Liver (tissue), 3 donors: ENCODE data around the gene LBP.

Experiments
- FOXA1 ChIP-seq: IDR thresholded peaks from 2 replicates; pipeline ENCODE4 v1.6.1; 2016; ENCODE audit warnings: antibody characterized with exemption
- GABPA ChIP-seq, 2 donors: IDR thresholded peaks in 1 of 2; conservative IDR thresholded peaks in 1 of 2; 2 replicates each; pipeline ENCODE4 v1.6.1; 2016; ENCODE audit warnings: antibody characterized with exemption in 2 of 2, mild to moderate bottlenecking in 1 of 2, moderate library complexity in 1 of 2
- HNF4G ChIP-seq: IDR thresholded peaks from 2 replicates; pipeline ENCODE4 v1.6.1; 2016; ENCODE audit warnings: antibody characterized with exemption
- JUND ChIP-seq, 2 donors: IDR thresholded peaks; 2 replicates each; pipeline ENCODE4 v1.6.1; 2016; ENCODE audit warnings: antibody characterized with exemption in 2 of 2
- RAD21 ChIP-seq, 2 donors: IDR thresholded peaks; 2 replicates each; pipeline ENCODE4 v1.6.1; 2016; ENCODE audit warnings: antibody characterized with exemption in 2 of 2, mild to moderate bottlenecking in 2 of 2
- RXRA ChIP-seq, 2 donors: IDR thresholded peaks; 2 replicates each; pipeline ENCODE4 v1.6.1; 2017 to 2018; ENCODE audit warnings: antibody characterized with exemption in 2 of 2, mild to moderate bottlenecking in 1 of 2
- SP1 ChIP-seq: IDR thresholded peaks from 2 replicates; pipeline ENCODE4 v1.6.1; 2018; ENCODE audit warnings: antibody characterized with exemption, mild to moderate bottlenecking
- TAF1 ChIP-seq: conservative IDR thresholded peaks from 2 replicates; pipeline ENCODE4 v1.6.1; 2016; ENCODE audit warnings: antibody characterized with exemption, mild to moderate bottlenecking
- YY1 ChIP-seq: IDR thresholded peaks from 2 replicates; pipeline ENCODE4 v1.6.1; 2016; ENCODE audit warnings: antibody characterized with exemption, mild to moderate bottlenecking
- TF ChIP-seq, protein P1 (sequence below): fragments of 150-350 bp; IDR thresholded peaks from 2 replicates; pipeline ENCODE4 v1.5.1; 2017; ENCODE audit warnings: improper control_type of control experiment, low read depth, low read length; ENCODE audit not compliant: missing input control
- TF ChIP-seq, protein P2 (sequence below): IDR thresholded peaks from 2 replicates; pipeline ENCODE4 v1.6.1; 2016; ENCODE audit warnings: antibody characterized with exemption
- TF ChIP-seq, protein P3 (sequence below): IDR thresholded peaks from 2 replicates; pipeline ENCODE4 v1.6.1; 2016; ENCODE audit warnings: antibody characterized with exemption
- TF ChIP-seq, protein P4 (sequence below): IDR thresholded peaks from 2 replicates; pipeline ENCODE4 v1.6.1; 2016; ENCODE audit warnings: antibody characterized with exemption
- donor health status: healthy.
- donor health status: healthy.

DNA sequence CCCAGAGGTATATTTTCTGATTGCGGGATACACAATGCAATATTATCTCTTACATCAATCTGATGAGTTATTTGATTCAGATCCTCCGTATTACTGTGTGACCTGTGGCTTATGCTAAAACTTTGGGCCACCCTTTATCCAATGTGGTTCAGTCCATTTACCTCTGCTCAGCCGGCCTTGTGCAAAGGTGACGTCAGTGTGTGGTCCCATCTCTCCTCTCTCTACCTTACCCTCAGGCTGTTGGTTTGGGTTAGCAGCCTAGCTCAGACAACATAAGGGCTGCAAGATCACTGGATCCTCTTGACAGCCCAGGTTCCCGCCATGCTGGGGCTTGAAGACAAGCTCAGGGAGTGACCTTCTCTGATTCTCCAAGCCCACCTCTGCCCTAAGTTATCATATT is 55.8 kb downstream of the LBP start:
- TF ChIP-seq, protein P1, sequence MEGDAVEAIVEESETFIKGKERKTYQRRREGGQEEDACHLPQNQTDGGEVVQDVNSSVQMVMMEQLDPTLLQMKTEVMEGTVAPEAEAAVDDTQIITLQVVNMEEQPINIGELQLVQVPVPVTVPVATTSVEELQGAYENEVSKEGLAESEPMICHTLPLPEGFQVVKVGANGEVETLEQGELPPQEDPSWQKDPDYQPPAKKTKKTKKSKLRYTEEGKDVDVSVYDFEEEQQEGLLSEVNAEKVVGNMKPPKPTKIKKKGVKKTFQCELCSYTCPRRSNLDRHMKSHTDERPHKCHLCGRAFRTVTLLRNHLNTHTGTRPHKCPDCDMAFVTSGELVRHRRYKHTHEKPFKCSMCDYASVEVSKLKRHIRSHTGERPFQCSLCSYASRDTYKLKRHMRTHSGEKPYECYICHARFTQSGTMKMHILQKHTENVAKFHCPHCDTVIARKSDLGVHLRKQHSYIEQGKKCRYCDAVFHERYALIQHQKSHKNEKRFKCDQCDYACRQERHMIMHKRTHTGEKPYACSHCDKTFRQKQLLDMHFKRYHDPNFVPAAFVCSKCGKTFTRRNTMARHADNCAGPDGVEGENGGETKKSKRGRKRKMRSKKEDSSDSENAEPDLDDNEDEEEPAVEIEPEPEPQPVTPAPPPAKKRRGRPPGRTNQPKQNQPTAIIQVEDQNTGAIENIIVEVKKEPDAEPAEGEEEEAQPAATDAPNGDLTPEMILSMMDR: no peak
- TF ChIP-seq TAF1 (no peak), GABPA (IDR thresholded peaks at IDR 0.05 in 1 of 2, conservative IDR thresholded peaks at IDR 0.05 in 1 of 2) (no peak), RAD21 (IDR thresholded peaks at IDR 0.05) (no peak), RXRA (IDR thresholded peaks at IDR 0.05) (no peak), JUND (IDR thresholded peaks at IDR 0.05) (no peak), HNF4G (no peak), SP1 (no peak), FOXA1 (no peak), YY1 (no peak)
- TF ChIP-seq, protein P2, sequence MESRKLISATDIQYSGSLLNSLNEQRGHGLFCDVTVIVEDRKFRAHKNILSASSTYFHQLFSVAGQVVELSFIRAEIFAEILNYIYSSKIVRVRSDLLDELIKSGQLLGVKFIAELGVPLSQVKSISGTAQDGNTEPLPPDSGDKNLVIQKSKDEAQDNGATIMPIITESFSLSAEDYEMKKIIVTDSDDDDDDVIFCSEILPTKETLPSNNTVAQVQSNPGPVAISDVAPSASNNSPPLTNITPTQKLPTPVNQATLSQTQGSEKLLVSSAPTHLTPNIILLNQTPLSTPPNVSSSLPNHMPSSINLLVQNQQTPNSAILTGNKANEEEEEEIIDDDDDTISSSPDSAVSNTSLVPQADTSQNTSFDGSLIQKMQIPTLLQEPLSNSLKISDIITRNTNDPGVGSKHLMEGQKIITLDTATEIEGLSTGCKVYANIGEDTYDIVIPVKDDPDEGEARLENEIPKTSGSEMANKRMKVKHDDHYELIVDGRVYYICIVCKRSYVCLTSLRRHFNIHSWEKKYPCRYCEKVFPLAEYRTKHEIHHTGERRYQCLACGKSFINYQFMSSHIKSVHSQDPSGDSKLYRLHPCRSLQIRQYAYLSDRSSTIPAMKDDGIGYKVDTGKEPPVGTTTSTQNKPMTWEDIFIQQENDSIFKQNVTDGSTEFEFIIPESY: no peak
- TF ChIP-seq, protein P3, sequence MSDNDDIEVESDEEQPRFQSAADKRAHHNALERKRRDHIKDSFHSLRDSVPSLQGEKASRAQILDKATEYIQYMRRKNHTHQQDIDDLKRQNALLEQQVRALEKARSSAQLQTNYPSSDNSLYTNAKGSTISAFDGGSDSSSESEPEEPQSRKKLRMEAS: no peak
- TF ChIP-seq, protein P4, sequence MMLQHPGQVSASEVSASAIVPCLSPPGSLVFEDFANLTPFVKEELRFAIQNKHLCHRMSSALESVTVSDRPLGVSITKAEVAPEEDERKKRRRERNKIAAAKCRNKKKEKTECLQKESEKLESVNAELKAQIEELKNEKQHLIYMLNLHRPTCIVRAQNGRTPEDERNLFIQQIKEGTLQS: no peak
